ENCODE results near the gene EGFL8. TPM values are rescaled to one million over a fixed set of nuclear protein-coding genes. Genes with fewer than 3 reads are reported as not detected.

Gene EGFL8
- total and polyA plus RNA-seq, 4 experiments from 2014 or later, result 0.23 to 16.6 (median 16.6) TPM; not detected in 1

- no peak overlapping the region for H3K27ac ChIP-seq (ENCODE audit: low read depth, low read length)
- no peaks in the 10 kb centered on the region for H3K9me3 Mint-ChIP-seq
- peak overlapping the region in 2 of 8 donors; percentile 2 to 61 for H3K4me3 Mint-ChIP-seq
- no peaks in the 10 kb centered on the region for H3K27me3 ChIP-seq (ENCODE audit: insufficient read depth, low read length)
- H3K27ac Mint-ChIP-seq, result peak overlapping the region in 4 of 7 donors; percentile 19 to 82 (median 38)
- intact Hi-C loops (cut with micrococcal nuclease), result no loop called here
- H3K9me3 ChIP-seq (ENCODE audit: control insufficient read depth in 1 of 2, low read length in 2 of 2), result no peaks in the 10 kb centered on the region
- peaks cover 43% of the 10 kb centered on the region for H3K4me1 ChIP-seq (ENCODE audit: insufficient read depth, low read length)
- no peak overlapping the region for H3K4me3 ChIP-seq (ENCODE audit: low read length in 2 of 2)
- ChIA-PET CTCF (ENCODE audit: partially characterized antibody) (interaction anchor here (1.3 kb wide), 1 partner anchor 72 kb away, joined by 4 read pairs; no protein-coding TSS in a partner anchor), POLR2A (ENCODE audit: partially characterized antibody) (interaction anchor here (1.0 kb wide), 1 partner anchor 19 kb away, joined by 3 read pairs; the partner anchor contains the start of gene GPSM3)
- DNase-seq, result no peak
- peaks cover 16 to 33% of the 10 kb centered on the region in 2 donors for H3K36me3 Mint-ChIP-seq
- H3K27me3 Mint-ChIP-seq, result no peaks in the 10 kb centered on the region
- peaks cover 41 to 56% (median 49%) of the 10 kb centered on the region in 4 donors for H3K4me1 Mint-ChIP-seq
- H3K36me3 ChIP-seq (ENCODE audit: insufficient read depth, low read length), result peaks cover 9% of the 10 kb centered on the region
Observed at GRCh38 chr6:32173051-32173727, 8.8 kb downstream of the EGFL8 start.

- Histone ChIP-seq H3K27me3 (ENCODE audit: insufficient read depth, low read length) (no peaks in the 10 kb centered on the region), H3K9me3 (ENCODE audit: control insufficient read depth in 1 of 2, low read length in 2 of 2) (no peaks in the 10 kb centered on the region), H3K27ac (ENCODE audit: low read depth, low read length) (no peak overlapping the region), H3K36me3 (ENCODE audit: insufficient read depth, low read length) (peaks cover 4% of the 10 kb centered on the region), H3K4me1 (ENCODE audit: insufficient read depth, low read length) (peaks cover 52% of the 10 kb centered on the region), H3K4me3 (ENCODE audit: low read length in 2 of 2) (no peak overlapping the region)
- Mint-ChIP-seq H3K4me3 (peak overlapping the region; percentile 60 to 100 (median 90)), H3K9me3 (no peaks in the 10 kb centered on the region), H3K27me3 (no peaks in the 10 kb centered on the region), H3K27ac (peak overlapping the region in 4 of 7 donors; percentile 7 to 77 (median 27)), H3K36me3 (peaks cover 9 to 33% of the 10 kb centered on the region in 2 donors), H3K4me1 (peaks cover 50 to 68% (median 60%) of the 10 kb centered on the region in 4 donors)
- intact Hi-C loops (cut with micrococcal nuclease), result no loop called here
- ChIA-PET POLR2A (ENCODE audit: partially characterized antibody) (no interaction called here), CTCF (ENCODE audit: partially characterized antibody) (no interaction called here)
- DNase-seq, result no peak
Observed at GRCh38 chr6:32174416-32174815, 10.0 kb downstream of the EGFL8 start.

- H3K4me3 Mint-ChIP-seq, result peak overlapping the region; percentile 87 to 100 (median 95)
- H3K27ac Mint-ChIP-seq, result peak overlapping the region; percentile 63 to 99 (median 88)
- Histone ChIP-seq H3K4me3 (ENCODE audit: low read length in 2 of 2) (peak overlapping the region; percentile 74 to 77), H3K27ac (ENCODE audit: low read depth, low read length) (peak overlapping the region; percentile 91), H3K9me3 (ENCODE audit: control insufficient read depth in 1 of 2, low read length in 2 of 2) (no peaks in the 10 kb centered on the region), H3K27me3 (ENCODE audit: insufficient read depth, low read length) (no peaks in the 10 kb centered on the region), H3K36me3 (ENCODE audit: insufficient read depth, low read length) (peaks cover 2% of the 10 kb centered on the region), H3K4me1 (ENCODE audit: insufficient read depth, low read length) (peaks cover 61% of the 10 kb centered on the region)
- DNase-seq, result no peak
- POLR2A ChIA-PET (ENCODE audit: partially characterized antibody), result no interaction called here
- H3K4me1 Mint-ChIP-seq, result peaks cover 50 to 77% (median 65%) of the 10 kb centered on the region in 4 donors
- no peaks in the 10 kb centered on the region for H3K9me3 Mint-ChIP-seq
- CTCF ChIA-PET (ENCODE audit: partially characterized antibody), result no interaction called here
- intact Hi-C loops (cut with micrococcal nuclease), result loop anchor here (5.0 kb wide), 2 partner anchors 278 to 797 kb away; partner anchors contain the start of gene EHMT2
- H3K36me3 Mint-ChIP-seq, result peaks cover 9 to 28% of the 10 kb centered on the region in 2 donors
- no peaks in the 10 kb centered on the region for H3K27me3 Mint-ChIP-seq
Observed at GRCh38 chr6:32175322-32175710, 10.9 kb downstream of the EGFL8 start.

GRCh38 chr6:32175711-32176475 lies 11.5 kb downstream of the EGFL8 start, which contains the start of gene AGPAT1:
TSS of gene AGPAT1 (minus strand) at chr6:32176084. CDS start at chr6:32171496, 4,588 bp downstream.
- peaks cover 4% of the 10 kb centered on the region for H3K36me3 ChIP-seq (ENCODE audit: insufficient read depth, low read length)
- Mint-ChIP-seq H3K9me3 (no peaks in the 10 kb centered on the region), H3K27me3 (no peaks in the 10 kb centered on the region), H3K4me3 (peak within 1 kb of the TSS; percentile 92 to 100 (median 96)), H3K27ac (peak within 1 kb of the TSS; percentile 97 to 100 (median 99)), H3K36me3 (peaks cover 14 to 30% of the 10 kb centered on the region in 2 donors), H3K4me1 (peaks cover 54 to 83% (median 69%) of the 10 kb centered on the region in 4 donors)
- DNase-seq, result peak; percentile 94 to 97 (median 95)
- CTCF ChIA-PET (ENCODE audit: partially characterized antibody), result interaction anchor here (0.9 to 1.4 kb wide), 3 partner anchors 19 to 78 kb away, joined by 3 to 10 read pairs (median 6); no protein-coding TSS in a partner anchor
- intact Hi-C loops (cut with micrococcal nuclease), result loop anchor here (1.0 to 5.0 kb wide), 4 partner anchors 22 to 796 kb away; partner anchors contain the start of genes EHMT2, GPANK1 and PPT2
- H3K27ac ChIP-seq (ENCODE audit: low read depth, low read length), result peak within 1 kb of the TSS; percentile 91
- H3K9me3 ChIP-seq (ENCODE audit: control insufficient read depth in 1 of 2, low read length in 2 of 2), result no peaks in the 10 kb centered on the region
- POLR2A ChIA-PET (ENCODE audit: partially characterized antibody), result interaction anchor here (0.6 to 8.4 kb wide), 8 partner anchors 8 to 796 kb away, joined by 3 to 408 read pairs (median 6); partner anchors contain the start of genes ATF6B, EGFL8, FKBPL and GPSM3
- no peaks in the 10 kb centered on the region for H3K27me3 ChIP-seq (ENCODE audit: insufficient read depth, low read length)
- H3K4me1 ChIP-seq (ENCODE audit: insufficient read depth, low read length), result peaks cover 66% of the 10 kb centered on the region
- peak within 1 kb of the TSS; percentile 74 to 87 for H3K4me3 ChIP-seq (ENCODE audit: low read length in 2 of 2)

- Histone ChIP-seq H3K27me3 (ENCODE audit: insufficient read depth, low read length) (no peaks in the 10 kb centered on the region), H3K36me3 (ENCODE audit: insufficient read depth, low read length) (peaks cover 10% of the 10 kb centered on the region), H3K4me1 (ENCODE audit: insufficient read depth, low read length) (peaks cover 73% of the 10 kb centered on the region), H3K9me3 (ENCODE audit: control insufficient read depth in 1 of 2, low read length in 2 of 2) (no peaks in the 10 kb centered on the region), H3K4me3 (ENCODE audit: low read length in 2 of 2) (peak overlapping the region; percentile 74 to 87), H3K27ac (ENCODE audit: low read depth, low read length) (peak overlapping the region; percentile 91)
- H3K27me3 Mint-ChIP-seq, result no peaks in the 10 kb centered on the region
- H3K4me1 Mint-ChIP-seq, result peaks cover 55 to 85% (median 70%) of the 10 kb centered on the region in 4 donors
- DNase-seq, result no peak
- H3K36me3 Mint-ChIP-seq, result peaks cover 10 to 26% of the 10 kb centered on the region in 2 donors
- ChIA-PET CTCF (ENCODE audit: partially characterized antibody) (interaction anchor here (0.9 to 1.4 kb wide), 3 partner anchors 18 to 77 kb away, joined by 3 to 10 read pairs (median 6); no protein-coding TSS in a partner anchor), POLR2A (ENCODE audit: partially characterized antibody) (interaction anchor here (0.6 to 8.4 kb wide), 14 partner anchors 9 to 795 kb away, joined by 3 to 408 read pairs (median 4); partner anchors contain the start of genes ATF6B, EGFL8, EHMT2 and FKBPL)
- H3K9me3 Mint-ChIP-seq, result no peaks in the 10 kb centered on the region
- intact Hi-C loops (cut with micrococcal nuclease), result loop anchor here (1.0 to 5.0 kb wide), 4 partner anchors 22 to 796 kb away; partner anchors contain the start of genes EHMT2, GPANK1 and PPT2
- peak overlapping the region; percentile 97 to 100 (median 99) for H3K27ac Mint-ChIP-seq
- H3K4me3 Mint-ChIP-seq, result peak overlapping the region; percentile 92 to 100 (median 96)
Observed at GRCh38 chr6:32176476-32177182, 12.2 kb downstream of the EGFL8 start.

GRCh38 chr6:32177183-32177787 lies 12.9 kb downstream of the EGFL8 start:
- peak overlapping the region; percentile 74 to 87 for H3K4me3 ChIP-seq (ENCODE audit: low read length in 2 of 2)
- H3K36me3 ChIP-seq (ENCODE audit: insufficient read depth, low read length), result peaks cover 17% of the 10 kb centered on the region
- Mint-ChIP-seq H3K4me3 (peak overlapping the region; percentile 92 to 100 (median 96)), H3K4me1 (peaks cover 55 to 85% (median 71%) of the 10 kb centered on the region in 4 donors), H3K27me3 (no peaks in the 10 kb centered on the region), H3K36me3 (peaks cover 10 to 26% of the 10 kb centered on the region in 2 donors), H3K27ac (peak overlapping the region; percentile 97 to 100 (median 99)), H3K9me3 (no peaks in the 10 kb centered on the region)
- H3K4me1 ChIP-seq (ENCODE audit: insufficient read depth, low read length), result peaks cover 78% of the 10 kb centered on the region
- H3K27me3 ChIP-seq (ENCODE audit: insufficient read depth, low read length), result no peaks in the 10 kb centered on the region
- H3K9me3 ChIP-seq (ENCODE audit: control insufficient read depth in 1 of 2, low read length in 2 of 2), result no peaks in the 10 kb centered on the region
- no peak for DNase-seq
- intact Hi-C loops (cut with micrococcal nuclease), result loop anchor here (2.0 to 5.0 kb wide), 3 partner anchors 280 to 795 kb away; partner anchors contain the start of genes EHMT2 and GPANK1
- H3K27ac ChIP-seq (ENCODE audit: low read depth, low read length), result peak overlapping the region; percentile 91
- ChIA-PET CTCF (ENCODE audit: partially characterized antibody) (interaction anchor here (0.5 to 1.3 kb wide), 3 partner anchors 10 to 59 kb away, joined by 3 to 5 read pairs (median 3); no protein-coding TSS in a partner anchor), POLR2A (ENCODE audit: partially characterized antibody) (interaction anchor here (0.7 to 8.4 kb wide), 14 partner anchors 10 to 794 kb away, joined by 3 to 408 read pairs (median 4); partner anchors contain the start of genes ATF6B, EGFL8, EHMT2 and FKBPL)

Measured in CD4-positive, alpha-beta memory T cell (primary cell).